Measurements from ENCODE around the gene TTLL11. TPM values are rescaled to one million over a fixed set of nuclear protein-coding genes. Genes with fewer than 3 reads are reported as not detected.

TTLL11 gene
- total RNA-seq, 1 donor from 2014 or later = 0.75 TPM

GRCh38 chr9:121876658-121877271 is 216.3 kb downstream of the TTLL11 start:
- Histone ChIP-seq H3K9ac (no peak overlapping the region), H3K4me3 (no peak overlapping the region), H3K9me3 (ENCODE audit: low read depth) (no peaks in the 10 kb centered on the region), H3K79me2 (ENCODE audit: low read depth) (no peaks in the 10 kb centered on the region), H3K27me3 (no peaks in the 10 kb centered on the region), H3K4me1 (peaks cover 12% of the 10 kb centered on the region), H3K4me2 (no peak overlapping the region), H3K27ac (no peak overlapping the region), H2AFZ (replicated peaks) (no peak overlapping the region), H3F3A (ENCODE audit: low read depth) (peaks cover 5% of the 10 kb centered on the region), H3K36me3 (no peaks in the 10 kb centered on the region), H4K20me1 (ENCODE audit: low read depth) (no peaks in the 10 kb centered on the region)
- peaks cover 37% of the 10 kb centered on the region for H3K4me1 Mint-ChIP-seq
- H3K9me3 Mint-ChIP-seq = no peaks in the 10 kb centered on the region
- peaks cover 54% of the 10 kb centered on the region for H3K27me3 Mint-ChIP-seq (ENCODE audit: insufficient read depth, low read depth)
- TF ChIP-seq CTCF (IDR thresholded peaks at IDR 0.05) (no peak), EZH2phosphoT487 (IDR thresholded peaks at IDR 0.05) (no peak), EZH2 (IDR thresholded peaks at IDR 0.05) (no peak)
- H3K27ac Mint-ChIP-seq = no peak overlapping the region
- no peak for DNase-seq (ENCODE audit: low spot score)
- H3K36me3 Mint-ChIP-seq = no peaks in the 10 kb centered on the region
- H3K4me3 Mint-ChIP-seq = no peak overlapping the region

DNA sequence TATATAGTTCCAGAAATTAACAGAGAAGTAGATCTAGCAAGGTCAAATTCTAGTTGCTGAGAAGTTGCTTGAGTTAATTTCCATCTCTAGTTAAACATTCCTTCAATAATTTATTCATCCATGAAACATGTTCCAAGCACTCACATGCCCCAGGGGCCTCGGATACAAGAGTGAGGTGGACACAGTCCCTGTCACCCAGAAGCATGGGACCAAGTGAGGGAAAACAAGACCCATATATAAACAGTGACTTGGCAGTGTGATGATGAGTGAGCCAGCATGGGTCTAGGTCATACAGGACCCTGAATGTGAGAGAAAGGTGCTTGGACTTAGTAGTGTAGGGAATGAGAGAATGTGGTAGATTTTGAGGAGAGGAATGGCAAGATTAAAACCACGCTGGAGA is 216.9 kb downstream of the TTLL11 start:
- Mint-ChIP-seq H3K4me1 (peaks cover 33% of the 10 kb centered on the region), H3K27ac (no peak overlapping the region), H3K4me3 (no peak overlapping the region), H3K9me3 (no peaks in the 10 kb centered on the region), H3K27me3 (ENCODE audit: insufficient read depth, low read depth) (peaks cover 55% of the 10 kb centered on the region), H3K36me3 (no peaks in the 10 kb centered on the region)
- H3K4me2 ChIP-seq = no peak overlapping the region
- H4K20me1 ChIP-seq (ENCODE audit: low read depth) = no peaks in the 10 kb centered on the region
- no peak overlapping the region for H3K9ac ChIP-seq
- TF ChIP-seq CTCF (IDR thresholded peaks at IDR 0.05) (no peak), EZH2phosphoT487 (IDR thresholded peaks at IDR 0.05) (no peak), EZH2 (IDR thresholded peaks at IDR 0.05) (no peak)
- no peak overlapping the region for H3K27ac ChIP-seq
- H2AFZ ChIP-seq (replicated peaks) = no peak overlapping the region
- H3K4me3 ChIP-seq = no peak overlapping the region
- no peaks in the 10 kb centered on the region for H3K36me3 ChIP-seq
- no peaks in the 10 kb centered on the region for H3K9me3 ChIP-seq (ENCODE audit: low read depth)
- no peaks in the 10 kb centered on the region for H3K79me2 ChIP-seq (ENCODE audit: low read depth)
- DNase-seq (ENCODE audit: low spot score) = no peak
- H3F3A ChIP-seq (ENCODE audit: low read depth) = peaks cover 5% of the 10 kb centered on the region
- H3K4me1 ChIP-seq = peaks cover 12% of the 10 kb centered on the region
- H3K27me3 ChIP-seq = no peaks in the 10 kb centered on the region

DNA sequence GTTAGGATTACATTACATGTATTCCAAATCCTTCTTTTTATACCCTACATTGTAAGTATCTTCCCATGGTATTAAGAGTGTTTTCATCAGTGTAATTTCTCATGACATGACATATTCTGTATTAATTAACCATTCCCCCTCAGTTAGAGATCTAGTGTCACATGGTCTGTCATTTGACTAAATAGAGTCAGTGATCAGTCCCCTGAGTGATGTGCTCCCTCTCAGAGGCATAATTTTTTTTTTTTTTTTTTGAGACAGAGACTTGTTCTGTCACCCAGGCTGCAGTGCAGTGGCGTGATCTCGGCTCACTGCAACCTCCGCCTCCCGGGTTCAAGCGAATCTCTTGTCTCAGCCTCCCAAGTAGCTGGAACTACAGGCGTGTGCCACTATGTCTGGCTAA is 218.6 kb downstream of the TTLL11 start:
- Histone ChIP-seq H3K9ac (no peak overlapping the region), H3K4me3 (no peak overlapping the region), H3K79me2 (ENCODE audit: low read depth) (no peaks in the 10 kb centered on the region), H4K20me1 (ENCODE audit: low read depth) (no peaks in the 10 kb centered on the region), H3K9me3 (ENCODE audit: low read depth) (no peaks in the 10 kb centered on the region), H3K4me1 (peaks cover 12% of the 10 kb centered on the region), H3K27me3 (no peaks in the 10 kb centered on the region), H3K27ac (no peak overlapping the region), H3K4me2 (no peak overlapping the region), H3F3A (ENCODE audit: low read depth) (peaks cover 5% of the 10 kb centered on the region), H2AFZ (replicated peaks) (no peak overlapping the region), H3K36me3 (no peaks in the 10 kb centered on the region)
- TF ChIP-seq EZH2phosphoT487 (IDR thresholded peaks at IDR 0.05) = no peak
- TF ChIP-seq EZH2 (IDR thresholded peaks at IDR 0.05) = no peak
- TF ChIP-seq CTCF (IDR thresholded peaks at IDR 0.05) = no peak
- H3K27me3 Mint-ChIP-seq (ENCODE audit: insufficient read depth, low read depth) = peaks cover 42% of the 10 kb centered on the region
- H3K9me3 Mint-ChIP-seq = no peaks in the 10 kb centered on the region
- no peak overlapping the region for H3K4me3 Mint-ChIP-seq
- H3K4me1 Mint-ChIP-seq = peaks cover 23% of the 10 kb centered on the region
- no peaks in the 10 kb centered on the region for H3K36me3 Mint-ChIP-seq
- no peak for DNase-seq (ENCODE audit: low spot score)
- no peak overlapping the region for H3K27ac Mint-ChIP-seq

Measured in neural progenitor cell (in vitro differentiated cells).